Keratinocyte (primary cell): ENCODE data around the gene ADAMTS2. TPM values are rescaled to one million over a fixed set of nuclear protein-coding genes. Genes with fewer than 3 reads are reported as not detected.

Experiments
- DNase-seq: peaks from one replicate; pipeline ENCODE4 v3.0.0-alpha.2; 2011; ENCODE audit warnings: low read depth, missing footprints, low spot score
- FAIRE-seq: peaks from 2 replicates; lab custom pipeline; 2011; peaks lifted over from hg19 to GRCh38; lab: Jason Lieb, UNC
- H2AFZ ChIP-seq: 2 replicates; pipeline ENCODE4 v1.6.0; 2012; ENCODE audit warnings: low read length, control low read depth, inconsistent platforms; ENCODE audit not compliant: control insufficient read depth
- H3K27ac ChIP-seq: 2 replicates; pipeline ENCODE4 v1.5.1; 2011; ENCODE audit warnings: low read length; ENCODE audit not compliant: control insufficient read depth, insufficient read depth
- H3K27me3 ChIP-seq: 3 replicates; pipeline ENCODE4 v1.6.0; 2011; ENCODE audit warnings: low read length; ENCODE audit not compliant: control insufficient read depth, insufficient read depth; ENCODE audit errors: extremely low read depth
- H3K36me3 ChIP-seq, 2 experiments: 2 replicates in 1 of 2; 3 replicates in 1 of 2; pipeline ENCODE4 v1.5.1; 2011; ENCODE audit warnings: low read length in 2 of 2, mild to moderate bottlenecking in 1 of 2; ENCODE audit not compliant: control insufficient read depth in 2 of 2, insufficient read depth in 2 of 2; ENCODE audit errors: extremely low read depth in 1 of 2
- H3K4me1 ChIP-seq: 3 replicates; pipeline ENCODE4 v1.5.1; 2011; ENCODE audit warnings: low read length; ENCODE audit not compliant: control insufficient read depth, insufficient read depth; ENCODE audit errors: extremely low read depth
- H3K4me2 ChIP-seq: 3 replicates; pipeline ENCODE4 v1.6.0; 2011; ENCODE audit warnings: low read depth, low read length; ENCODE audit not compliant: control insufficient read depth, insufficient read depth; ENCODE audit errors: extremely low read depth
- H3K4me3 ChIP-seq, 3 experiments: fragments of 200-600 bp in 1 of 3; sonication (generic) in 1 of 3; 2 replicates in 2 of 3; 3 replicates in 1 of 3; pipeline ENCODE4 v1.5.1; 2011 to 2016; ENCODE audit warnings: low read length in 3 of 3, mild to moderate bottlenecking in 3 of 3, control low read depth in 2 of 3, inconsistent platforms in 1 of 3, low read depth in 1 of 3, mixed read lengths in 1 of 3, mixed run types in 1 of 3, moderate library complexity in 1 of 3; ENCODE audit not compliant: control insufficient read depth in 2 of 3, insufficient read depth in 2 of 3; ENCODE audit errors: extremely low read depth in 1 of 3
- H3K79me2 ChIP-seq: 2 replicates; pipeline ENCODE4 v1.6.0; 2012; ENCODE audit warnings: low read length; ENCODE audit not compliant: control insufficient read depth, insufficient read depth
- H3K9ac ChIP-seq: 3 replicates; pipeline ENCODE4 v1.6.0; 2011; ENCODE audit warnings: low read length; ENCODE audit not compliant: control insufficient read depth, insufficient read depth; ENCODE audit errors: extremely low read depth
- H3K9me1 ChIP-seq: 3 replicates; pipeline ENCODE4 v1.6.0; 2011; ENCODE audit warnings: low read length; ENCODE audit not compliant: control insufficient read depth, insufficient read depth; ENCODE audit errors: extremely low read depth
- H3K9me3 ChIP-seq: 2 replicates; pipeline ENCODE4 v1.5.1; 2012; ENCODE audit warnings: low read depth, low read length; ENCODE audit not compliant: control insufficient read depth
- H4K20me1 ChIP-seq: 3 replicates; pipeline ENCODE4 v1.6.0; 2011; ENCODE audit warnings: low read length; ENCODE audit not compliant: control insufficient read depth, insufficient read depth; ENCODE audit errors: extremely low read depth
- EZH2 ChIP-seq: IDR thresholded peaks from one replicate; pipeline ENCODE4 v1.6.1; 2012; ENCODE audit warnings: inconsistent platforms, mild to moderate bottlenecking, low read length, moderate library complexity
- dilution Hi-C: fragments of 300-500 bp; cut with MboI; formaldehyde crosslinking; loops from one replicate; pipeline ENCODE4 v1.7.0; 2020; ENCODE audit warnings: low sequenced_read_pairs; ENCODE audit not compliant: extremely low pct_ligation_motif_present
- polyA plus RNA-seq, 5 experiments: library from polyadenylated mRNA; depleted of rRNA in 3 of 5; stranded (reverse) in 3 of 5; stranded (forward) in 1 of 5; unstranded in 1 of 5; fragments of >200 nt; gene quantifications; 1 replicate in 1 of 5; 2 replicates in 3 of 5; 3 replicates in 1 of 5; pipeline versions ENCODE4 v1.2.1 to v1.2.3, GENCODE V29; 2011 to 2012; ENCODE audit warnings: missing spikeins in 2 of 5, low read depth in 1 of 5, low replicate concordance in 1 of 5
- TF ChIP-seq, protein P1 (sequence below), 3 experiments: IDR thresholded peaks in 1 of 3; conservative IDR thresholded peaks in 1 of 3; optimal IDR thresholded peaks in 1 of 3; 2 replicates in 2 of 3; 3 replicates in 1 of 3; pipeline versions ENCODE3 to v1.5.1; 2011; ENCODE audit warnings: low read length in 3 of 3, mild to moderate bottlenecking in 3 of 3, moderate library complexity in 2 of 3, control low read depth in 1 of 3, inconsistent platforms in 1 of 3; ENCODE audit not compliant: insufficient read depth in 2 of 3; ENCODE audit errors: extremely low read depth in 1 of 3

ADAMTS2 gene
- polyA plus RNA-seq, 1 donor (not counting 4 experiments of a cell fraction or from before 2014, with no cell fraction given) = not detected

DNA sequence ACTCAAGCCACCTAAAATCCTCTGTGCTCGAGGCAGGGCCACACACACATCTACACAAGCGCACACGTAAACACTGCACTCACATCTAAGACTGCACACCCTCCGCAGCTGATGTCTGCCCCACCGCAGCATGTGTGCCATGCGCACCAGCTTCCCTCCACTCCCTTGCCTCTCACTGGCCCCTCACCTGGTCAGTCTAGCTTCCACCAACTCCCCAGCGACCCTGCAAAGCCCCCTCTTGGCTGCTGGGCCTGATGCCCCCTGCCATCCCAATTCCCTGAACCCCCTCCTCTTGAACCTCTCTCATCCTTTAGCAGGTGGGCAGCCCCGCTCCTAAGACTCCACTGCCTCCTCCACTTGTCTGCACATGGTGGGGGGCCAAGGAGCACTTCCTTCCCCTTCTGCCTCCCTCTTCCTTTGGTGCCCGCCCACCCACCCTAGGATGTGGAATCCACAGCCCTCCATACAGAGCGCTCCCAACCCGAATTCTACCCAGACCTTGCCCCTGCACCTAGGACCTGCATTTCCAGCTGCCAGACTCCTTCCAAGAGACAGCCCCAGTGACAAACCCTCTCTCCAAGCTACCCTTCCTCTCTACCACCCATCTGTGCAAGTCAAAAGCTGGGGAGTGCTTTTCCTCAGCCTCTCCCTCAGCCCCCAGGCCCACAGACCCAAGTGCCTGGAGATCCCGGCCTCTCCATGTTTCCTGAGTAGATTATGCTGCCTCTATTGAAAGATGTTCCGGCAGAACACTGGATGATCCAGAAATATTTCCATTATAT is 23.9 kb downstream of the ADAMTS2 start:
- Histone ChIP-seq H3K27me3 (no peaks in the 10 kb centered on the region), H3K36me3 (no peaks in the 10 kb centered on the region), H3K4me1 (no peaks in the 10 kb centered on the region), H3K9me3 (peaks cover 17% of the 10 kb centered on the region), H2AFZ (no peak overlapping the region), H3K79me2 (no peaks in the 10 kb centered on the region), H3K9me1 (no peaks in the 10 kb centered on the region), H3K9ac (no peak overlapping the region), H3K4me2 (no peak overlapping the region), H3K4me3 (no peak overlapping the region), H3K27ac (no peak overlapping the region), H4K20me1 (no peaks in the 10 kb centered on the region)
- TF ChIP-seq, protein P1, sequence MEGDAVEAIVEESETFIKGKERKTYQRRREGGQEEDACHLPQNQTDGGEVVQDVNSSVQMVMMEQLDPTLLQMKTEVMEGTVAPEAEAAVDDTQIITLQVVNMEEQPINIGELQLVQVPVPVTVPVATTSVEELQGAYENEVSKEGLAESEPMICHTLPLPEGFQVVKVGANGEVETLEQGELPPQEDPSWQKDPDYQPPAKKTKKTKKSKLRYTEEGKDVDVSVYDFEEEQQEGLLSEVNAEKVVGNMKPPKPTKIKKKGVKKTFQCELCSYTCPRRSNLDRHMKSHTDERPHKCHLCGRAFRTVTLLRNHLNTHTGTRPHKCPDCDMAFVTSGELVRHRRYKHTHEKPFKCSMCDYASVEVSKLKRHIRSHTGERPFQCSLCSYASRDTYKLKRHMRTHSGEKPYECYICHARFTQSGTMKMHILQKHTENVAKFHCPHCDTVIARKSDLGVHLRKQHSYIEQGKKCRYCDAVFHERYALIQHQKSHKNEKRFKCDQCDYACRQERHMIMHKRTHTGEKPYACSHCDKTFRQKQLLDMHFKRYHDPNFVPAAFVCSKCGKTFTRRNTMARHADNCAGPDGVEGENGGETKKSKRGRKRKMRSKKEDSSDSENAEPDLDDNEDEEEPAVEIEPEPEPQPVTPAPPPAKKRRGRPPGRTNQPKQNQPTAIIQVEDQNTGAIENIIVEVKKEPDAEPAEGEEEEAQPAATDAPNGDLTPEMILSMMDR (optimal IDR thresholded peaks at IDR 0.05 in 1 of 3, IDR thresholded peaks at IDR 0.05 in 1 of 3, conservative IDR thresholded peaks at IDR 0.05 in 1 of 3; ENCODE audit: extremely low read depth in 1 of 3, insufficient read depth in 2 of 3, low read length in 3 of 3) = no peak
- no peak for TF ChIP-seq EZH2
- dilution Hi-C loops = no loop called here
- DNase-seq (no peak), FAIRE-seq (no peak)

DNA sequence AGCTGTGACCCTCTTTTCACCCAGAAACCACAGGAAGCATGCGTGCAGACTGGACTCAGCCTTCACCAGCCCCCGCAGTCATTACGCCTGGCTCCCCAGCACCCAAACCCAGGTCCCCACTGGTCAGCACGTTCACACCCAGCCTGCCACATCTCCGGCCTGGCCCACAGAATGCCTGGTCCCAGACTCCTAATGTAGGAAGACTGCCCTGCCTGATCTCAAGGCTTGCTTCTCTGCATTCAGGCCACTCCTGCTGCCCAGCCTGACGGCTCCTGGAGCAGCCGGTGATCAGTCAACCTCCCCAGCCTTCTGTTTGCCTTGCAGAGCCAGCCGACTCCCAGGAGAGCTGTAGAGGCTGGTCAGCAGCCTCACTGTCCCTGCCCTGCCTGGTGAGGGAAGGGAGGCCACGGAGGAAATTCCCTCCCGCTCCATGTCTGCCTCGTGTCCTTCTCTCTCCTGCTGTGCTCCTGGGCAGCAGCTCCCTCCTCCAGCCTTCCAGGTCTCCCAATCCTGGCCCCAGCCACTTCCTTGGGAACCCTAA is 25.4 kb downstream of the ADAMTS2 start:
- Histone ChIP-seq H3K9ac (no peak overlapping the region), H3K27me3 (no peaks in the 10 kb centered on the region), H3K9me3 (peaks cover 10% of the 10 kb centered on the region), H3K36me3 (no peaks in the 10 kb centered on the region), H4K20me1 (no peaks in the 10 kb centered on the region), H3K4me2 (no peak overlapping the region), H3K27ac (no peak overlapping the region), H3K79me2 (no peaks in the 10 kb centered on the region), H3K4me1 (no peaks in the 10 kb centered on the region), H3K9me1 (no peaks in the 10 kb centered on the region), H3K4me3 (no peak overlapping the region), H2AFZ (no peak overlapping the region)
- DNase-seq = no peak
- dilution Hi-C loops = no loop called here
- no peak for TF ChIP-seq EZH2
- TF ChIP-seq, protein P1 (optimal IDR thresholded peaks at IDR 0.05 in 1 of 3, IDR thresholded peaks at IDR 0.05 in 1 of 3, conservative IDR thresholded peaks at IDR 0.05 in 1 of 3; ENCODE audit: extremely low read depth in 1 of 3, insufficient read depth in 2 of 3, low read length in 3 of 3) = no peak
- no peak for FAIRE-seq
